HepG2 (cell line): ENCODE measurements around the gene CMPK2. TPM values are rescaled to one million over a fixed set of nuclear protein-coding genes. Genes with fewer than 3 reads are reported as not detected.

Source experiments
- ATF6 ChIP-seq: sonication (generic); formaldehyde crosslinking; conservative IDR thresholded peaks from 2 replicates; pipeline ENCODE4 v1.4.0; 2020; ENCODE audit warnings: missing genetic modification reagents
- ELF3 ChIP-seq: IDR thresholded peaks from 2 replicates; pipeline ENCODE4 v1.6.1; 2016; ENCODE audit warnings: missing genetic modification reagents, missing compliant biosample characterization
- GATAD2A ChIP-seq: IDR thresholded peaks from 2 replicates; pipeline ENCODE4 v1.6.1; 2016
- GRHL1 ChIP-seq: sonication (generic); formaldehyde crosslinking; conservative IDR thresholded peaks from 2 replicates; pipeline ENCODE4 v1.8.0; 2022; ENCODE audit warnings: missing genetic modification reagents
- GZF1 ChIP-seq: sonication (generic); formaldehyde crosslinking; IDR thresholded peaks from 2 replicates; pipeline ENCODE4 v1.5.1; 2020; ENCODE audit warnings: mild to moderate bottlenecking, missing genetic modification reagents
- HIC2 ChIP-seq: sonication (generic); formaldehyde crosslinking; IDR thresholded peaks from 2 replicates; pipeline ENCODE4 v1.9.0; 2022; ENCODE audit warnings: low read depth, missing genetic modification reagents
- HNRNPUL1 ChIP-seq: fragments of 200-400 bp; formaldehyde crosslinking; IDR thresholded peaks from 2 replicates; pipeline ENCODE4 v1.6.1; 2017; ENCODE audit warnings: low read depth, mild to moderate bottlenecking, low read length, moderate library complexity
- IKZF4 ChIP-seq: sonication (generic); formaldehyde crosslinking; IDR thresholded peaks from 2 replicates; pipeline ENCODE4 v1.5.1; 2020; ENCODE audit warnings: borderline replicate concordance, mild to moderate bottlenecking, low read depth, missing genetic modification reagents; ENCODE audit errors: not compliant biosample characterization
- KDM3A ChIP-seq: IDR thresholded peaks from 2 replicates; pipeline ENCODE4 v1.6.1; 2018; ENCODE audit warnings: low read depth, missing compliant biosample characterization
- MEF2D ChIP-seq: sonication (generic); formaldehyde crosslinking; IDR thresholded peaks from 2 replicates; pipeline ENCODE4 v1.5.1; 2020; ENCODE audit warnings: mild to moderate bottlenecking, missing genetic modification reagents
- MXD3 ChIP-seq: IDR thresholded peaks from 2 replicates; pipeline ENCODE4 v1.6.1; 2016; ENCODE audit warnings: mild to moderate bottlenecking, missing biosample characterization, missing genetic modification reagents
- NFRKB ChIP-seq: fragments of 450-650 bp; IDR thresholded peaks from 2 replicates; pipeline ENCODE4 v1.6.1; 2017
- NKX3-1 ChIP-seq: sonication (generic); formaldehyde crosslinking; IDR thresholded peaks from 2 replicates; pipeline ENCODE4 v1.5.0; 2020; ENCODE audit warnings: missing genetic modification reagents
- NPAS2 ChIP-seq: sonication (generic); formaldehyde crosslinking; IDR thresholded peaks from 2 replicates; pipeline ENCODE4 v1.8.0; 2022; ENCODE audit warnings: mild to moderate bottlenecking, missing genetic modification reagents, borderline replicate concordance
- NR2C2 ChIP-seq: sonication (generic); formaldehyde crosslinking; IDR thresholded peaks from 2 replicates; pipeline ENCODE4 v1.4.0; 2020; ENCODE audit warnings: missing genetic modification reagents, mild to moderate bottlenecking, moderate library complexity, borderline replicate concordance
- PAF1 ChIP-seq: IDR thresholded peaks from 2 replicates; pipeline ENCODE4 v1.6.1; 2016; ENCODE audit warnings: missing genetic modification reagents, missing compliant biosample characterization
- TEAD3 ChIP-seq: optimal IDR thresholded peaks from 2 replicates; pipeline ENCODE3; 2016; ENCODE audit warnings: borderline replicate concordance
- ZNF263 ChIP-seq: sonication (generic); formaldehyde crosslinking; IDR thresholded peaks from 2 replicates; pipeline ENCODE4 v1.4.0; 2020; ENCODE audit warnings: missing genetic modification reagents
- ZNF362 ChIP-seq: sonication (generic); formaldehyde crosslinking; IDR thresholded peaks from 2 replicates; pipeline ENCODE4 v1.4.0; 2020; ENCODE audit warnings: missing genetic modification reagents, mild to moderate bottlenecking, borderline replicate concordance
- ZNF572 ChIP-seq: sonication (generic); formaldehyde crosslinking; IDR thresholded peaks from 2 replicates; pipeline ENCODE4 v1.5.1; 2020; ENCODE audit warnings: mild to moderate bottlenecking, missing genetic modification reagents
- ZNF605 ChIP-seq: sonication (generic); formaldehyde crosslinking; IDR thresholded peaks from 2 replicates; pipeline ENCODE4 v1.8.0; 2022; ENCODE audit warnings: mild to moderate bottlenecking, missing genetic modification reagents
- ZNF672 ChIP-seq: sonication (generic); formaldehyde crosslinking; IDR thresholded peaks from 2 replicates; pipeline ENCODE4 v1.8.1; 2022; ENCODE audit warnings: missing genetic modification reagents
- polyA plus RNA-seq, 8 experiments: library from polyadenylated mRNA; depleted of rRNA in 3 of 8; stranded (reverse) in 7 of 8; unstranded in 1 of 8; fragments of >200 nt; fragmentation: Illumina TruSeq in 4 of 8; extraction: Trizol in 4 of 8; gene quantifications; 2 replicates each; pipeline versions ENCODE4 v1.2.1 to v1.2.3, GENCODE V29; 2011 to 2016; ENCODE audit warnings: low read depth in 4 of 8, missing spikeins in 1 of 8, mixed read lengths in 1 of 8; ENCODE audit not compliant: insufficient read depth in 1 of 8
- total RNA-seq, 5 experiments: library from RNA; depleted of rRNA; stranded (reverse); fragments of >200 nt; fragmentation: Illumina TruSeq; extraction: Trizol; gene quantifications; 2 replicates each; pipeline ENCODE4 v1.2.3, GENCODE V29; 2016; ENCODE audit warnings: low read depth in 1 of 5

CMPK2 gene
- total and polyA plus RNA-seq, 2 of the 13 experiments (the other 11 are each of a cell fraction or from before 2014, with no cell fraction given), result 0.04 to 1.0 TPM

GRCh38 chr2:6865346-6866274, at the start of gene CMPK2 (continued):
- TF ChIP-seq IKZF4 (CRISPR knock-in tag), result peak; percentile 91
- peak; percentile 37; the same call in 1 of the 2 replicates for TF ChIP-seq NKX3-1 (CRISPR knock-in tag)
- TF ChIP-seq PAF1, result no peak
- TF ChIP-seq NFRKB, result no peak
- TF ChIP-seq TEAD3, result no peak
- no peak for TF ChIP-seq ZNF362
- TF ChIP-seq HIC2 (CRISPR knock-in tag), result no peak
- TF ChIP-seq KDM3A (CRISPR knock-in tag), result no peak
- no peak for TF ChIP-seq GZF1 (CRISPR knock-in tag)
- TF ChIP-seq ZNF263 (CRISPR knock-in tag), result peak; percentile 53
- TF ChIP-seq NPAS2, result no peak
- TF ChIP-seq ELF3 (CRISPR knock-in tag), result peak; percentile 34; the same call in 1 of the 2 replicates
- no peak for TF ChIP-seq ZNF572 (CRISPR knock-in tag)
- TF ChIP-seq NR2C2 (CRISPR knock-in tag), result no peak
- TF ChIP-seq MXD3 (CRISPR knock-in tag), result peak; percentile 63; the same call in 1 of the 2 replicates
- no peak for TF ChIP-seq GRHL1 (CRISPR knock-in tag)
- TF ChIP-seq ZNF672 (CRISPR knock-in tag), result no peak
- TF ChIP-seq GATAD2A, result no peak
- no peak for TF ChIP-seq ZNF605 (CRISPR knock-in tag)
- TF ChIP-seq HNRNPUL1, result no peak
- no peak for TF ChIP-seq MEF2D (CRISPR knock-in tag)
- TF ChIP-seq ATF6 (CRISPR knock-in tag), result no peak
